H1 (cell line): ENCODE data around the gene VASN. TPM values are rescaled to one million over a fixed set of nuclear protein-coding genes. Genes with fewer than 3 reads are reported as not detected.

Source experiments
- CTCF ChIA-PET: fragments of 300-600 bp; sonication (Branson Sonifier 250); formaldehyde crosslinking; loops from one replicate; lab custom pipeline; 2021; ENCODE audit not compliant: partially characterized antibody; lab: Charles Lee
- POLR2A ChIA-PET: fragments of 300-600 bp; sonication (Branson Sonifier 250); formaldehyde crosslinking; loops from one replicate; lab custom pipeline; 2021; ENCODE audit warnings: inconsistent platforms; ENCODE audit not compliant: partially characterized antibody; lab: Charles Lee
- DNase-seq, 2 experiments: peaks; one replicate each; pipeline versions ENCODE4 v3.0.0 to v3.0.0-alpha.2; 2010 to 2022; ENCODE audit warnings: low spot score in 2 of 2, low read depth in 1 of 2, mixed read lengths in 1 of 2
- FAIRE-seq: peaks from 2 replicates; lab custom pipeline; 2011; peaks lifted over from hg19 to GRCh38; lab: Jason Lieb, UNC
- H2AFZ ChIP-seq: 2 replicates; pipeline ENCODE4 v1.8.1; 2012; ENCODE audit warnings: low read length, inconsistent platforms
- H2AK5ac ChIP-seq: 2 replicates; pipeline ENCODE4 v1.6.1; 2013; ENCODE audit warnings: low read depth, low read length
- H2BK120ac ChIP-seq: replicated peaks from 2 replicates; pipeline ENCODE3; 2013; ENCODE audit warnings: low read depth, low read length, inconsistent platforms
- H2BK12ac ChIP-seq: 2 replicates; pipeline ENCODE4 v1.6.1; 2013; ENCODE audit warnings: low read depth, low read length
- H2BK15ac ChIP-seq: 2 replicates; pipeline ENCODE4 v1.6.1; 2013; ENCODE audit warnings: low read length
- H2BK20ac ChIP-seq: 2 replicates; pipeline ENCODE4 v1.6.1; 2013; ENCODE audit warnings: low read length
- H2BK5ac ChIP-seq: 2 replicates; pipeline ENCODE4 v1.6.1; 2013; ENCODE audit warnings: low read depth, low read length
- H3K14ac ChIP-seq: 2 replicates; pipeline ENCODE4 v1.6.1; 2013; ENCODE audit warnings: inconsistent platforms; ENCODE audit not compliant: insufficient read length
- H3K18ac ChIP-seq: 2 replicates; pipeline ENCODE4 v1.6.1; 2013; ENCODE audit warnings: low read length; ENCODE audit errors: extremely low read depth
- H3K23ac ChIP-seq: 2 replicates; pipeline ENCODE4 v1.6.1; 2013; ENCODE audit warnings: inconsistent platforms; ENCODE audit not compliant: insufficient read length
- H3K23me2 ChIP-seq: 2 replicates; pipeline ENCODE4 v1.6.1; 2013; ENCODE audit warnings: low read depth, low read length
- H3K27ac ChIP-seq: 2 replicates; pipeline ENCODE4 v1.6.1; 2011; ENCODE audit warnings: low read depth, low read length, inconsistent platforms
- H3K27me3 ChIP-seq, 4 experiments: replicated peaks in 1 of 4; 1 replicate in 1 of 4; 2 replicates in 3 of 4; pipeline versions ENCODE4 v1.6.1 to v1.8.1; 2011 to 2013; ENCODE audit warnings: low read length in 3 of 4, mild to moderate bottlenecking in 3 of 4, inconsistent platforms in 2 of 4, mixed read lengths in 2 of 4, moderate library complexity in 1 of 4; ENCODE audit not compliant: control insufficient read depth in 3 of 4, insufficient read depth in 3 of 4; ENCODE audit errors: extremely low read depth in 1 of 4
- H3K36me3 ChIP-seq, 4 experiments: 2 replicates each; pipeline versions ENCODE4 v1.6.1 to v1.8.1; 2011 to 2013; ENCODE audit warnings: mild to moderate bottlenecking in 4 of 4, low read length in 3 of 4, moderate library complexity in 2 of 4, control low read depth in 1 of 4, inconsistent platforms in 1 of 4; ENCODE audit not compliant: insufficient read depth in 4 of 4, control insufficient read depth in 2 of 4
- H3K4ac ChIP-seq: replicated peaks from 2 replicates; pipeline ENCODE3; 2013; ENCODE audit warnings: low read length, low read depth, mixed read lengths, inconsistent platforms; ENCODE audit not compliant: insufficient read length
- H3K4me1 ChIP-seq, 4 experiments: replicated peaks in 1 of 4; 1 replicate in 1 of 4; 2 replicates in 3 of 4; pipeline versions ENCODE4 v1.6.1 to v1.8.1; 2011 to 2013; ENCODE audit warnings: low read length in 3 of 4, inconsistent platforms in 2 of 4, mixed read lengths in 1 of 4; ENCODE audit not compliant: insufficient read depth in 4 of 4, control insufficient read depth in 3 of 4
- H3K4me2 ChIP-seq, 2 experiments: 2 replicates each; pipeline versions ENCODE4 v1.6.1 to v1.8.1; 2011 to 2013; ENCODE audit warnings: low read depth in 2 of 2, low read length in 2 of 2, control low read depth in 1 of 2, inconsistent platforms in 1 of 2, mild to moderate bottlenecking in 1 of 2; ENCODE audit not compliant: insufficient read depth in 1 of 2
- H3K4me3 ChIP-seq, 4 experiments: fragments of 200-600, 300-600 bp in 1 of 4; sonication (generic), shearing (Covaris generic), sonication (Bioruptor Twin) in 1 of 4; 2 replicates each; pipeline versions ENCODE4 v1.5.1 to v1.8.1; 2011 to 2016; ENCODE audit warnings: low read length in 4 of 4, low read depth in 3 of 4, control low read depth in 2 of 4, inconsistent platforms in 2 of 4, mild to moderate bottlenecking in 2 of 4, mixed read lengths in 1 of 4, moderate library complexity in 1 of 4; ENCODE audit not compliant: insufficient read depth in 2 of 4; ENCODE audit errors: extremely low read depth in 1 of 4
- H3K56ac ChIP-seq: replicated peaks from 2 replicates; pipeline ENCODE3; 2013; ENCODE audit warnings: low read depth, mild to moderate bottlenecking, mixed read lengths, low read length, inconsistent platforms; ENCODE audit not compliant: insufficient read length
- H3K79me1 ChIP-seq: 2 replicates; pipeline ENCODE4 v1.6.1; 2013; ENCODE audit warnings: low read depth, low read length, control low read depth
- H3K79me2 ChIP-seq, 2 experiments: 2 replicates each; pipeline versions ENCODE4 v1.6.1 to v1.8.1; 2012 to 2013; ENCODE audit warnings: low read length in 2 of 2, mild to moderate bottlenecking in 2 of 2, inconsistent platforms in 1 of 2; ENCODE audit not compliant: insufficient read depth in 2 of 2, control insufficient read depth in 1 of 2
- H3K9ac ChIP-seq, 4 experiments: replicated peaks in 1 of 4; 1 replicate in 1 of 4; 2 replicates in 3 of 4; pipeline versions ENCODE4 v1.6.1 to v1.8.1; 2011 to 2013; ENCODE audit warnings: low read depth in 3 of 4, low read length in 3 of 4, control low read depth in 2 of 4, mild to moderate bottlenecking in 2 of 4, moderate library complexity in 2 of 4, inconsistent platforms in 1 of 4; ENCODE audit errors: extremely low read depth in 1 of 4
- H3K9me3 ChIP-seq, 2 experiments: 2 replicates each; pipeline versions ENCODE4 v1.6.1 to v1.8.1; 2012 to 2013; ENCODE audit warnings: mild to moderate bottlenecking in 2 of 2, moderate library complexity in 2 of 2, control low read depth in 1 of 2, inconsistent platforms in 1 of 2, low read depth in 1 of 2, low read length in 1 of 2, mixed read lengths in 1 of 2; ENCODE audit not compliant: insufficient read depth in 2 of 2
- H4K20me1 ChIP-seq, 2 experiments: replicated peaks in 1 of 2; 2 replicates each; pipeline versions ENCODE3 to v1.8.1; 2011 to 2013; ENCODE audit warnings: inconsistent platforms in 2 of 2, low read length in 2 of 2, mild to moderate bottlenecking in 1 of 2; ENCODE audit not compliant: insufficient read depth in 2 of 2, control insufficient read depth in 1 of 2
- H4K5ac ChIP-seq: 2 replicates; pipeline ENCODE4 v1.6.1; 2013; ENCODE audit warnings: low read length, low read depth, mixed read lengths, inconsistent platforms; ENCODE audit not compliant: insufficient read length
- H4K8ac ChIP-seq: 2 replicates; pipeline ENCODE4 v1.8.0; 2013; ENCODE audit warnings: mild to moderate bottlenecking, moderate library complexity, low read length, inconsistent platforms; ENCODE audit not compliant: insufficient read depth; ENCODE audit errors: extremely low read depth
- H4K91ac ChIP-seq: replicated peaks from 2 replicates; pipeline ENCODE3; 2013; ENCODE audit warnings: low read length, mixed read lengths, inconsistent platforms; ENCODE audit not compliant: insufficient read length
- RBBP5 ChIP-seq: IDR thresholded peaks from 2 replicates; pipeline ENCODE4 v1.7.1; 2012; ENCODE audit warnings: low read depth, mild to moderate bottlenecking, inconsistent platforms, low read length, moderate library complexity, borderline replicate concordance
- RFX5 ChIP-seq: IDR thresholded peaks from 2 replicates; pipeline ENCODE4 v1.6.1; 2011; ENCODE audit warnings: low read depth, low read length, improper control_type of control experiment, borderline replicate concordance
- SIX5 ChIP-seq: IDR thresholded peaks from 2 replicates; pipeline ENCODE4 v1.6.1; 2011; ENCODE audit warnings: mild to moderate bottlenecking, low read depth, low read length
- WGBS, 2 experiments: shearing (Covaris generic) in 1 of 2; methylation state at CpG; one replicate each; pipeline versions ENCODE4 v1.1.6 to v1.1.7; 2013 to 2015; ENCODE audit warnings: low lambda C conversion rate in 2 of 2, mixed read lengths in 2 of 2, inconsistent platforms in 1 of 2, low coverage in 1 of 2, missing lambda C conversion rate in 1 of 2; ENCODE audit not compliant: insufficient replicate concordance in 2 of 2, insufficient coverage in 1 of 2, insufficient read length in 1 of 2; ENCODE audit errors: extremely low coverage in 1 of 2, missing lambda C conversion rate in 1 of 2; 5-methylcytosine and 5-hydroxymethylcytosine counted together
- polyA plus RNA-seq, 7 experiments: library from polyadenylated mRNA; depleted of rRNA in 3 of 7; stranded (reverse) in 5 of 7; unstranded in 2 of 7; fragments of >200 nt in 5 of 7; fragments of 200-250 nt in 2 of 7; gene quantifications; 1 replicate in 5 of 7; 2 replicates in 1 of 7; 4 replicates in 1 of 7; pipeline versions ENCODE4 v1.2.1 to v1.2.3, GENCODE V29; 2011 to 2013; ENCODE audit warnings: missing spikeins in 2 of 7, mixed read lengths in 2 of 7
- total RNA-seq: library from RNA; stranded (reverse); fragmentation: NEBNext Ultra II Directional; extraction: Animal tissue kit (Norgen Biotek cat#: 25700); gene quantifications from 2 replicates; pipeline ENCODE4 v1.2.1, GENCODE V29; 2021

The VASN gene
- total and polyA plus RNA-seq, 2 of the 8 experiments (the other 6 are each of a cell fraction or from before 2014, with no cell fraction given) = 9.6 to 11.3 TPM

DNA sequence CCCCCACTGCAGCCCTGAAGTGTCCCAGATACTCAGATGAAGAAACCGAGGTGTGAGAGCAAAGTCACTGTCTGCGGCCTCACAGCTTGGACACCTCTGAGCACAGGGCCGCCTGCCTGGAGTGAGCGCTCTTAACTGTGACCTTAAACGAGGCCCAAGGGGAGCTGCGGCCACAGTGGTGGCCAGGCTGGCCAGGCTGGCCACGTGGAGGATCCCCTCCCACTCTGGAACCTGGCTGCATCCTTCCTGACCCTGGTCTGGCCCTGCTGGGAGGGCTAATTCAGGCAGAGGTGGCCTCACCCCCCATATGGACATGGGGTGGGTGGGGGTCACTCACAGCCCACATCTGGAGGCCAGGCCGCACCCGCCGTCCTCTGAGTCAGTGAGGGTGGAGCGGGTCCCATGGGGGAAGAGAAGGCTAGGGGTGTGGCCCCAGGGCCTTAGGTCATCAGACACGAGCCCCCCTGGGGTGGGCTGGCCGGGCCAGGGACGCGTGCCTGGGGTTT, 6.6 kb downstream of the VASN start:
- DNase-seq = no peak
- POLR2A ChIA-PET = interaction anchor here (1.4 to 11.7 kb wide), 7 partner anchors 9 to 30 kb away, joined by 4 to 223 read pairs (median 12); partner anchors contain the start of gene PAM16

More for the DNA sequence above, 6.6 kb downstream of the VASN start:
- Histone ChIP-seq H2BK12ac (0 out of 2 replicates have a peak overlapping the region, but pooled peaks have one; percentile 63), H4K5ac (no peak overlapping the region), H2AK5ac (0 out of 2 replicates have a peak overlapping the region, but pooled peaks have one; percentile 59), H3K36me3 (peaks cover 0 to 18% (median 2%) of the 10 kb centered on the region in 4 experiments; a peak in 4 of 8 replicates), H3K79me1 (peaks cover 3% of the 10 kb centered on the region; the same call in 1 of the 2 replicates), H3K4me3 (no peak overlapping the region), H3K27me3 (no peaks in the 10 kb centered on the region), H3K9ac (no peak overlapping the region), H3K18ac (peak overlapping the region; percentile 16; the same call in 1 of the 2 replicates), H3K14ac (no peak overlapping the region), H3K56ac (no peak overlapping the region), H2BK20ac (peak overlapping the region; percentile 72; the same call in 1 of the 2 replicates), H3K4ac (peak overlapping the region; percentile 12), H2AFZ (no peak overlapping the region), H4K8ac (no peak overlapping the region; the same call in 1 of the 2 replicates), H4K91ac (peak overlapping the region; percentile 66), H3K9me3 (no peaks in the 10 kb centered on the region), H3K4me1 (peaks cover 4 to 53% (median 44%) of the 10 kb centered on the region in 4 experiments), H4K20me1 (peaks cover 2 to 29% of the 10 kb centered on the region in 2 experiments), H3K23me2 (no peaks in the 10 kb centered on the region; the same call in 1 of the 2 replicates), H2BK15ac (0 out of 2 replicates have a peak overlapping the region, but pooled peaks have one; percentile 46), H2BK120ac (no peak overlapping the region), H3K27ac (no peak overlapping the region), H3K23ac (no peak overlapping the region), H3K4me2 (no peak overlapping the region; a peak in 1 of 4 replicates), H2BK5ac (peak overlapping the region; percentile 83; the same call in 1 of the 2 replicates), H3K79me2 (peaks cover 0 to 11% of the 10 kb centered on the region in 2 experiments; a peak in 1 of 4 replicates)
- TF ChIP-seq SIX5 (no peak), RBBP5 (no peak), RFX5 (no peak)
- CTCF ChIA-PET = interaction anchor here (0.6 to 24.8 kb wide), 18 partner anchors 8 to 395 kb away, joined by 3 to 659 read pairs (median 4); no protein-coding TSS in a partner anchor
- 90% methylated on average over 14 of the region's 15 CpGs; no CpG with 5 or more reads in 1 of the 2 experiments for WGBS, 2 experiments
- no peak for FAIRE-seq
